BE2C (cell line): ENCODE measurements around the gene RTRAF.

Experiments
- DNase-seq: peaks from one replicate; pipeline ENCODE4 v3.0.0-alpha.2; 2020
- H3K27me3 ChIP-seq: fragments of 250-450 bp; sonication (Bioruptor Pico); 2 replicates; pipeline ENCODE4 v1.5.1; 2020; ENCODE audit warnings: mild to moderate bottlenecking
- H3K36me3 ChIP-seq: fragments of 250-450 bp; sonication (Bioruptor Pico); 2 replicates; pipeline ENCODE4 v1.5.1; 2020; ENCODE audit warnings: mild to moderate bottlenecking
- H3K4me1 ChIP-seq: fragments of 250-450 bp; sonication (Bioruptor Pico); 2 replicates; pipeline ENCODE4 v1.5.1; 2020
- H3K4me3 ChIP-seq: 2 replicates; pipeline ENCODE4 v1.5.1; 2011; ENCODE audit warnings: low read depth, low read length
- H3K9me3 ChIP-seq: fragments of 250-450 bp; sonication (Bioruptor Pico); 2 replicates; pipeline ENCODE4 v1.5.1; 2020
- CTCF ChIP-seq: IDR thresholded peaks from 2 replicates; pipeline ENCODE4 v1.5.1; 2012; ENCODE audit warnings: mild to moderate bottlenecking, low read depth, low read length

RTRAF gene

GRCh38 chr14:52010173-52010693 is 20.9 kb downstream of the RTRAF start:
- no peak for DNase-seq
- H3K36me3 ChIP-seq, result peaks cover 66% of the 10 kb centered on the region

GRCh38 chr14:52011523-52011922 is 22.2 kb downstream of the RTRAF start:
- Histone ChIP-seq H3K27me3 (no peaks in the 10 kb centered on the region), H3K4me1 (peaks cover 19% of the 10 kb centered on the region), H3K36me3 (peaks cover 53% of the 10 kb centered on the region), H3K9me3 (no peaks in the 10 kb centered on the region), H3K4me3 (no peak overlapping the region)
- no peak for DNase-seq
- TF ChIP-seq CTCF, result no peak

More at GRCh38 chr14:52010173-52010693, 20.9 kb downstream of the RTRAF start:
- Histone ChIP-seq H3K4me1 (peaks cover 11% of the 10 kb centered on the region), H3K27me3 (no peaks in the 10 kb centered on the region), H3K4me3 (no peak overlapping the region), H3K9me3 (no peaks in the 10 kb centered on the region)
- no peak for TF ChIP-seq CTCF

DNA sequence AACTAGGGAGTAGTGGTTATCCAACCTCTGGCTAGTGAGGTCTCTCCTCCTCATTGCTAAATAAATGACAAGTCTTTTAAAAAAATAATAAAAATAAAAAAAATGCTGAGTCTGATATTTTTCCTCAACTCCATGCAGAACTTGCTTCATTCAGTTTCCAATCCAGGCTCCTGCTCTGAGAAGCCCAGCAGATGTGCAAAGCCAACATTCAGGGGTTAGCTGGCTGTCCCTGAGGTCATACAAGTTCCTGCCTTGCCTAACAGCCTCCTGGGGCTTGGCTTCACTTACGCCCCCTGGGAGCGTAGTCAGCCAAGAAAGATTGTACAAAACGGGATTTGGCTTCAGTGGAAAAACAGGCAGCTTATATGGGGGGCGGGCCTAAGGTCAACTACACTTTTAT is 23.3 kb downstream of the RTRAF start:
- no peaks in the 10 kb centered on the region for H3K9me3 ChIP-seq
- no peaks in the 10 kb centered on the region for H3K27me3 ChIP-seq
- peaks cover 42% of the 10 kb centered on the region for H3K36me3 ChIP-seq
- no peak overlapping the region for H3K4me3 ChIP-seq
- H3K4me1 ChIP-seq, result peaks cover 19% of the 10 kb centered on the region
- TF ChIP-seq CTCF, result 0 out of 2 replicates have a peak, but pooled peaks have one; percentile 9
- DNase-seq, result peak; percentile 30

DNA sequence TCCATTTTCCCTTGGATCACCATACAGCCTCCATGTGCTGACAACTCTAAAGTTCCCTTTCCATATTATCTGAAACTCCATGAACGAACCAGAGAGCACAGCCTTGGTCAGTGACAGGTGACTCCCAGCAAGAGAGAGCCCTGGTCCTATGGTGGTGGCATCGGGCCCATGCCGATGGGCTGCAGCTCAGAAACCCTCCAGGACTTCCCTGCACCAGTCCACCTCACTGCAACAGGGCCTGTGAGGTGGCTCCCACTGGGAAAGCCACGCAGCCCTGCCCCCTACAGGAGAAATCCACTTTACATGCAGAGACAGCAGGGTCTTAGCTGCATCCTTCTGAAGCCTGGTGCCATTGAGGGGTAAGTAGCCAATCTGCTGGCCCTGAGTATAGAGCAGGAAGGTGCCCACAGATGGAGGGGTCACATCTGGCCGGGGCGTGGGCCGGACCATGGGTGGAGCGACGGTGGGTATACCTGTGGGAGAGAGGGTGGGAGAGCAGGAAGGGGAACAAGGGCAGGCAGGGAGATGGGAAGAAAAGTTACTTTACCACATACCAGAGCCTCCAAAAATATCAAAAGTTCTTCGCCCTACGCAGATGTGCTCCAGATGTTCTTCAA is 24.7 kb downstream of the RTRAF start:
- TF ChIP-seq CTCF, result peak; percentile 65
- H3K9me3 ChIP-seq, result no peaks in the 10 kb centered on the region
- peaks cover 28% of the 10 kb centered on the region for H3K36me3 ChIP-seq
- H3K27me3 ChIP-seq, result no peaks in the 10 kb centered on the region
- peaks cover 19% of the 10 kb centered on the region for H3K4me1 ChIP-seq
- no peak overlapping the region for H3K4me3 ChIP-seq
- DNase-seq, result peak; percentile 56

- H3K36me3 ChIP-seq, result peaks cover 21% of the 10 kb centered on the region
- no peak for TF ChIP-seq CTCF
These were observed 25.4 kb downstream of the RTRAF start for GRCh38 chr14:52014601-52015267.

More at GRCh38 chr14:52014601-52015267, 25.4 kb downstream of the RTRAF start:
- DNase-seq, result peak; percentile 45
- Histone ChIP-seq H3K9me3 (no peaks in the 10 kb centered on the region), H3K4me3 (no peak overlapping the region), H3K4me1 (peaks cover 19% of the 10 kb centered on the region), H3K27me3 (no peaks in the 10 kb centered on the region)
